B cell (primary cell): ENCODE measurements around the gene CDK10.

ENCODE experiments used
- CTCF ChIP-seq: fragments of 200-600 bp; IDR thresholded peaks from one replicate; pipeline ENCODE4 v1.8.0; 2022; ENCODE audit warnings: antibody characterized with exemption, mild to moderate bottlenecking
- EZH2 ChIP-seq: IDR thresholded peaks from 2 replicates; pipeline ENCODE4 v1.6.1; 2012; ENCODE audit warnings: borderline replicate concordance, low read depth, mild to moderate bottlenecking, moderate library complexity, low read length; ENCODE audit not compliant: insufficient read depth, poor library complexity, severe bottlenecking

- no peak for TF ChIP-seq CTCF
- TF ChIP-seq EZH2 = no peak
Observed at GRCh38 chr16:89693931-89694783, 7.7 kb downstream of the CDK10 start.
